Activated naive CD4-positive, alpha-beta T cell treated with anti-CD3 and anti-CD28 coated beads, Interleukin-2, amount 10 ng/mL, durations not matched to agents 7 days and 5 days (primary cell): ENCODE measurements around the gene HIF3A.
A peak's percentile ranks its signal among the peaks of the same experiment; 100 is the strongest.
"Not testable (repeated sequence)": the region's sequence is repeated elsewhere in the genome, so short reads cannot be mapped to it uniquely, and the experiment has no call there.

Source experiments
- CTCF ChIA-PET: fragments of 350-600 bp; sonication (Branson Sonifier 250); formaldehyde crosslinking; loops from one replicate; lab custom pipeline; 2021; ENCODE audit warnings: antibody characterized with exemption; lab: Charles Lee
- DNase-seq: peaks from one replicate; pipeline ENCODE4 v3.0.0-alpha.2; 2020
- H3K27ac Mint-ChIP-seq: one replicate; pipeline ENCODE4 v1.8.0; 2021; ENCODE audit warnings: mild to moderate bottlenecking, moderate library complexity, mixed read lengths
- H3K27me3 Mint-ChIP-seq: one replicate; pipeline ENCODE4 v1.8.0; 2021; ENCODE audit warnings: mild to moderate bottlenecking, mixed read lengths
- H3K36me3 Mint-ChIP-seq: one replicate; pipeline ENCODE4 v1.8.0; 2021; ENCODE audit warnings: mixed read lengths
- H3K4me1 Mint-ChIP-seq: one replicate; pipeline ENCODE4 v1.8.0; 2021; ENCODE audit warnings: mixed read lengths
- H3K4me3 Mint-ChIP-seq: one replicate; pipeline ENCODE4 v1.8.0; 2021; ENCODE audit warnings: mild to moderate bottlenecking, moderate library complexity, mixed read lengths
- H3K9me3 Mint-ChIP-seq: one replicate; pipeline ENCODE4 v1.8.0; 2021; ENCODE audit warnings: mixed read lengths

HIF3A gene

GRCh38 chr19:46296722-46297461 is at the start of gene HIF3A:
Gene HIF3A, plus strand, starts transcription at chr19:46297042. Its CDS starts 35 bp downstream, at chr19:46297077.
- CTCF ChIA-PET: no interaction called here
- no peaks in the 10 kb centered on the region for H3K9me3 Mint-ChIP-seq
- peaks cover 62% of the 10 kb centered on the region for H3K27me3 Mint-ChIP-seq
- no peaks in the 10 kb centered on the region for H3K4me1 Mint-ChIP-seq
- H3K36me3 Mint-ChIP-seq: no peaks in the 10 kb centered on the region
- DNase-seq: no peak
- H3K27ac Mint-ChIP-seq: no peak within 1 kb of the TSS
- H3K4me3 Mint-ChIP-seq: no peak within 1 kb of the TSS

DNA sequence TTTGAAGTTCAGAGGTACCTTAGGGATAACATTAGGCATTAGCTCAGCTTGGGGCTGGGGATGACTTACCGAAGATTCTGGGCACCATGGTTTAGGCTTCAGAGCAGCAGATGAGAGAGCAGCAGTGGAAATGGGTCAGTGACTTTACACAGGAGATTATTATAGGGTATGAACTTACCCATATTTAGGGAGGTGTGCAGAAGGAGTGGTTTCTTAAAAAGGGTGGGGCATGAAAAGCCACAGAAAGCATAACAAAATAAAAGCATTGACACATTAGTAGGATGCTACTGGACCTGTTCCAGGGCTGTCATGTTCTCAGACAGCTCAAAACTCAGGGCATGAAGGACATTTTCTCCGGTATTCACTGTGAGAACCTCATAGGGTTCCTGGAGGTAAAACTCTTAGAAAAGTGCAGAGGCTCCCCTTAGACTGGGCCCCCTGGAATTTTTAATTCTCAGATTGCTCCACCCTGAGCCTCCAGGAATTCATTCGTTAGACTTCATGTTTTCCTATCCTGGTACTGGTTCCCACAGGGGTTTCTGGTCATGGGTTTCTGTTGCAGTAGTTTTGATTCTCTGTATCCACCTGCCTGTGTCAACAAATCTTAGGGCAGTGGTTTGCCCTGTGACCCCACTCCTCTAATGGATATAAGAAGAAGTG is 46.6 kb upstream of the HIF3A start:
- Mint-ChIP-seq H3K27me3 (peaks cover 35% of the 10 kb centered on the region), H3K9me3 (no peaks in the 10 kb centered on the region), H3K36me3 (no peaks in the 10 kb centered on the region), H3K4me1 (no peaks in the 10 kb centered on the region), H3K27ac (no peak overlapping the region), H3K4me3 (no peak overlapping the region)
- CTCF ChIA-PET: interaction anchor here (1.0 kb wide), 1 partner anchor 15 kb away, joined by 3 read pairs; no protein-coding TSS in a partner anchor
- no peak for DNase-seq

GRCh38 chr19:46251416-46251815 is 45.4 kb upstream of the HIF3A start:
- H3K9me3 Mint-ChIP-seq: no peaks in the 10 kb centered on the region
- CTCF ChIA-PET: no interaction called here
- no peak for DNase-seq
- H3K4me3 Mint-ChIP-seq: no peak overlapping the region
- peaks cover 31% of the 10 kb centered on the region for H3K27me3 Mint-ChIP-seq
- H3K27ac Mint-ChIP-seq: no peak overlapping the region
- H3K36me3 Mint-ChIP-seq: no peaks in the 10 kb centered on the region
- no peaks in the 10 kb centered on the region for H3K4me1 Mint-ChIP-seq

- Mint-ChIP-seq H3K27me3 (peaks cover 42% of the 10 kb centered on the region), H3K9me3 (no peaks in the 10 kb centered on the region), H3K36me3 (no peaks in the 10 kb centered on the region), H3K4me1 (no peaks in the 10 kb centered on the region), H3K27ac (no peak overlapping the region), H3K4me3 (no peak overlapping the region)
- CTCF ChIA-PET: interaction anchor here (1.2 kb wide), 1 partner anchor 29 kb away, joined by 4 read pairs; no protein-coding TSS in a partner anchor
- DNase-seq: no peak
Observed at GRCh38 chr19:46254776-46255175, 42.1 kb upstream of the HIF3A start.

DNA sequence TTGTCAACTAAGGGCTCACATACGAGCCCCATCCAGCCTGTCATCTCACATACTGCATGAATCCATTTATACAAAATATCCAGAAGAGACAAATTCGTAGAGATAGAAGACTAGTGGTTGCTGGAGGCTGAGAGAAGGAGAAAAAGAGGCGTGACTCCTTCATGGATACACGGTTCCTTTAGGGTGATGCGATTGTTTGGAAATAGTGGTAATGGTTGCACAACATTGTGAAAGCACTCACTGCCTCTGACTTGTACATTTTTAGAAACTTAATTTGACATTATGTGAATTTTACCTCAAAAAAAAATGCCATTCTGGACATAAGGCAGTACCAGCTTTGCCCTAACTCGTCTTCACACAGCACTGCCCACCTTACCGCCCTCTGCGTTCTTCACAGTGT is 40.0 kb upstream of the HIF3A start:
- peaks cover 49% of the 10 kb centered on the region for H3K27me3 Mint-ChIP-seq

GRCh38 chr19:46261501-46261900 is 35.3 kb upstream of the HIF3A start:
- not testable (repeated sequence) for H3K36me3 Mint-ChIP-seq, H3K27ac Mint-ChIP-seq, H3K4me3 Mint-ChIP-seq, DNase-seq, H3K9me3 Mint-ChIP-seq
- H3K4me1 Mint-ChIP-seq: peaks cover 16% of the 10 kb centered on the region
- H3K27me3 Mint-ChIP-seq: peaks cover 77% of the 10 kb centered on the region
- CTCF ChIA-PET: interaction anchor here (2.2 to 6.4 kb wide), 2 partner anchors 181 to 233 kb away, joined by 7 to 63 read pairs; no protein-coding TSS in a partner anchor

More for the DNA sequence above, 40.0 kb upstream of the HIF3A start:
- Mint-ChIP-seq H3K36me3 (no peaks in the 10 kb centered on the region), H3K9me3 (no peaks in the 10 kb centered on the region), H3K27ac (no peak overlapping the region), H3K4me1 (no peaks in the 10 kb centered on the region), H3K4me3 (no peak overlapping the region)
- no peak for DNase-seq
- CTCF ChIA-PET: interaction anchor here (0.6 to 1.4 kb wide), 2 partner anchors 8 to 113 kb away, joined by 3 read pairs; no protein-coding TSS in a partner anchor

- CTCF ChIA-PET: interaction anchor here (1.4 to 6.4 kb wide), 4 partner anchors 18 to 234 kb away, joined by 4 to 63 read pairs (median 8); no protein-coding TSS in a partner anchor
- H3K4me3 Mint-ChIP-seq, H3K36me3 Mint-ChIP-seq, H3K9me3 Mint-ChIP-seq: not testable (repeated sequence)
- peak; percentile 72 for DNase-seq
- H3K27me3 Mint-ChIP-seq: peaks cover 74% of the 10 kb centered on the region
- H3K27ac Mint-ChIP-seq: peak overlapping the region; percentile 42
- peaks cover 16% of the 10 kb centered on the region for H3K4me1 Mint-ChIP-seq
Observed at GRCh38 chr19:46262684-46263296, 34.1 kb upstream of the HIF3A start.

DNA sequence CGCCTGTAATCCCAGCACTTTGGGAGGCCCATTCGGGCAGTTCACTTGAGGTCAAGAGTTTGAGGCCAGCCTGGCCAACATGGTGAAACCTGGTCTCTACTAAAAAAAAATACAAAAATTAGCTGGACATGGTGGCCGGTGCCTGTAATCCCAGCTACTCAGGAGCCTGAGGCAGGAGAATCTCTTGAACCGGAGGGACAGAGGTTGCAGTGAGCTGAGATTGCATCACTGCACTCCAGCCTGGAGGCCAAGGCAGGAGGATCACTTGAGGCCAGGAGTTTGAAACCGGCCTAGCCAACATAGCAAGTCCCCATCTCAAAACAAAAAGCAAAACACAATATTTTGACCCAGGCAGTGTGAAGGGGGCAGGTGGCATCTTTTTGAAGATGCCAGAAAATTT is 32.0 kb upstream of the HIF3A start:
- Mint-ChIP-seq H3K27me3 (peaks cover 63% of the 10 kb centered on the region), H3K4me1 (peaks cover 18% of the 10 kb centered on the region)
- H3K4me3 Mint-ChIP-seq, H3K36me3 Mint-ChIP-seq, H3K27ac Mint-ChIP-seq, H3K9me3 Mint-ChIP-seq, DNase-seq: not testable (repeated sequence)
- CTCF ChIA-PET: interaction anchor here (0.6 to 6.4 kb wide), 22 partner anchors 8 to 588 kb away, joined by 3 to 63 read pairs (median 3); no protein-coding TSS in a partner anchor

DNA sequence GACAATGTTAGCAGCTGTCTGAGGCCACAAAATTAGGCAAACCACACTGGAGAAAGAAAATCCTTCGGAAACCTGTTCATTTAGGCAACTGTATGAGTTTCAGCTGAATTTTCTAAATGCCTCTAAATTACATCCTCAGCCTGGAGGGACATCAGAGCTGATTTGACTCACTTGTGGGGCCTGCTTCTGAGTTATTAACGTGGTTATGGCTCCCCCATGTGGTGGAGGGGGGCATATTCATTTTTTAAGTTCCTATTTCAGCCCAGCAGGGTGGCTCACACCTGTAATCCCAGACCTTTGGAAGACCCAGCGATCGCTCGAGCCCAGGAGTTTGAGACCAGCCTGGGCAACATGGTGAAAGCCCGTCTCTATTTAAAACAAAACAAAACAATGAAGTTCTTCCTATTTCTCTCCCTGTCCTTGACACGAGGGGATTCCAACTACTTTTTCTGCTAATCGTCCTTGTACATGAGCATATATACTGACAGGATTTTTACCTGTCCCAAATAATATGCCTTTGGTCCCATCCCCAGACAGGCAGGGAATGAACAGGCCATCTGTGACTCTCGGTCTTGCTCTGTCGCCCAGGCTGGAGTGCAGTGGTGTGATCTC is 31.5 kb upstream of the HIF3A start:
- CTCF ChIA-PET: interaction anchor here (0.6 to 6.4 kb wide), 22 partner anchors 8 to 588 kb away, joined by 3 to 63 read pairs (median 3); no protein-coding TSS in a partner anchor
- Mint-ChIP-seq H3K9me3 (no peaks in the 10 kb centered on the region), H3K27me3 (peaks cover 64% of the 10 kb centered on the region), H3K27ac (no peak overlapping the region), H3K4me1 (peaks cover 18% of the 10 kb centered on the region), H3K36me3 (no peaks in the 10 kb centered on the region), H3K4me3 (no peak overlapping the region)
- DNase-seq: peak; percentile 79

DNA sequence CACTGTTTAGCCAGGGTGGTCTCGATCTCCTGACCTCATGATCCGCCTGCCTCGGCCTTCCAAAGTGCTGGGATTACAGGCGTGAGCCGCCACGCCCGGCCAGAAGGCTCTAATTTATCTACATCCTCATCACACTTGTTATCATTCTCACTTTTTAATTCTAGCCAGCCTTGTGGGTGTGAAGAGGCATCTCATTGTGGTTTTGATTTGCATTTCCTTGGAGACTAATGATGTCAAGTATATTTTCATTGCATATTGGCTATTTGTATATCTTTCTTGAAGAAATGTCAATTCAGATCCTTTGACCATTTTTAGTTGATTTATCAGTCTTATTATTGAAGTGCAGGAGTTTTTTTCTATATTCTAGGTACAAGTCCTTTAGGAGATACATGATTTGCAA is 27.7 kb upstream of the HIF3A start:
- Mint-ChIP-seq H3K4me3 (no peak overlapping the region), H3K9me3 (no peaks in the 10 kb centered on the region), H3K27me3 (peaks cover 69% of the 10 kb centered on the region)

DNA sequence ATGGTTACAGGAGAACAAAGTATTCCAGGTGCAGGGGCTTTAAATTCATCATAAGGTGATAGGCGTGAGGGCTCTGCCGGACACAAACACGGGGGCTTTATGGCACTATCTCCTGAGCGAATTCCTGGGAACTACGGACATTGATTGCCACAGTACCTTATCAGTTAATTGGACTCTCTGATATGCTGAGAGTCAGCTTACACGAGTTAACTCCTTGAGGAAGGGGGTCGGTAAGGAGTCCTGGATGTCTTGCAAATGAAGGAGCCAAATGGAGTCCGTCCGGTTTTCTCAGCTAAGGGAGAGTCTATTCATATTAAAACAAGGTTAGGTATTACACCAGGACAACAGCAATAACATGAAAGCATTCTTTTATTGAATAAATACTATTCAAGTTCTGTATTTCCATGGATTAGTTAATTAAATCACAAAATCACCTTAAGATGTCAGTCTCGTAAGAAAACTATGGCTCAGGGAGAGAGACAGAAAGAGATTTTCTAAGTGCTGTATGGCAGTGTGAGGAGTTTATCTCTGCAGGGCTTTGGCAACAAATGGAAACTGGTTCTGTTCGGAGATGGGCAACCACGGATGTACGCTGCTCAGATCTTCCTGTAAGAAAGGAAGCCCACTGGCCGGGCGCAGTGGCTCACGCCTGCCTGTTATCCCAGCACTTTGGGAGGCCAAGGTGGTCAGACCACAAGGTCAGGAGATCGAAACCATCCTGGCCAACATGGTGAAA is 26.2 kb upstream of the HIF3A start:
- peaks cover 55% of the 10 kb centered on the region for H3K27me3 Mint-ChIP-seq
- no peak overlapping the region for H3K4me3 Mint-ChIP-seq
- H3K27ac Mint-ChIP-seq: no peak overlapping the region
- CTCF ChIA-PET: no interaction called here
- H3K4me1 Mint-ChIP-seq: peaks cover 5% of the 10 kb centered on the region
- DNase-seq: no peak
- H3K9me3 Mint-ChIP-seq: no peaks in the 10 kb centered on the region
- H3K36me3 Mint-ChIP-seq: no peaks in the 10 kb centered on the region

More for the DNA sequence above, 27.7 kb upstream of the HIF3A start:
- H3K4me1 Mint-ChIP-seq: peaks cover 5% of the 10 kb centered on the region
- CTCF ChIA-PET: interaction anchor here (1.1 to 2.7 kb wide), 2 partner anchors 190 to 240 kb away, joined by 3 to 7 read pairs; no protein-coding TSS in a partner anchor
- H3K36me3 Mint-ChIP-seq: no peaks in the 10 kb centered on the region
- no peak for DNase-seq
- H3K27ac Mint-ChIP-seq: no peak overlapping the region

DNA sequence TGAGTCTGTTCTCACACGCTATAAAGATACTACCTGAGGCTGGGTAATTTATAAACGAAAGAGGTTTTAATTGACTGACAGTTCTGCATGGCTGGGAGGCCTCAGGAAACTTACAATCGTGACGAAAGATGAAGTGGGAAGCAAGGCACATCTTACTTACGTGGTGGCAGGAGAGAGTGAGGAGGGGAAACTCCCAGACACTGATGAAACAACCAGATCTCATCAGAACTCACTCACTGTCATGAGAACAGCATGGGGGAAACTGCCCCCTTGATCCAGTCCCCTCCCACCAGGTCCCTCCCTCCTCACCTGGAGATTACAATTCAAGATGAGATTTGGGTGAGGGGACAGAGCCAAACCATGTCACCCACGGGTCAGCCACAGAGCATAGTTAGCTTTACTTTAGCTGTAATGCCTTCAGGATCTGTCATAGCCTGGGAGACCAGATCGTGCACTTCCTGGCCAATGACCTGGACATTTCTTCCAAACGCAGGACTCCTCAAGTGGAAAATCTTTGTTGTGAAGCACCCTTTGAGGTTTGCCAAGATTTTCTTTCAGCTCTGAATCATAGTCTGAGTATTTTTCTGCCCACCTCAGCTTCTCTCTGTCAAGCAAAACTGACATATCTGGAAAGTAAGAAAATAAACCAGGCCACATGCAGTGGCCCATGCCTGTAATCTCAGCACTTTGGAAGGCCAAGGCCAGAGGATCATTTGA is 25.2 kb upstream of the HIF3A start:
- Mint-ChIP-seq H3K36me3 (no peaks in the 10 kb centered on the region), H3K9me3 (no peaks in the 10 kb centered on the region), H3K4me1 (peaks cover 5% of the 10 kb centered on the region), H3K27ac (no peak overlapping the region), H3K4me3 (no peak overlapping the region), H3K27me3 (peaks cover 51% of the 10 kb centered on the region)
- CTCF ChIA-PET: no interaction called here
- no peak for DNase-seq

- DNase-seq, H3K36me3 Mint-ChIP-seq, H3K9me3 Mint-ChIP-seq, CTCF ChIA-PET, H3K4me1 Mint-ChIP-seq, H3K27ac Mint-ChIP-seq, H3K4me3 Mint-ChIP-seq: not testable (repeated sequence)
- H3K27me3 Mint-ChIP-seq: peaks cover 56% of the 10 kb centered on the region
Observed at GRCh38 chr19:46273931-46274330, 22.9 kb upstream of the HIF3A start.
